Mononuclear cell (primary cell): ENCODE measurements around the gene SATB2. TPM values are rescaled to one million over a fixed set of nuclear protein-coding genes. Genes with fewer than 3 reads are reported as not detected.

Experiments
- H3K27me3 ChIP-seq: 2 replicates; pipeline ENCODE4 v1.6.0; 2011; ENCODE audit warnings: low read length, control low read depth; ENCODE audit not compliant: insufficient read depth
- H3K4me1 ChIP-seq: 2 replicates; pipeline ENCODE4 v1.5.1; 2011; ENCODE audit warnings: mild to moderate bottlenecking, low read length, control low read depth; ENCODE audit not compliant: insufficient read depth
- H3K4me3 ChIP-seq: 2 replicates; pipeline ENCODE4 v1.5.1; 2011; ENCODE audit warnings: mild to moderate bottlenecking, low read length, moderate library complexity
- H3K9me3 ChIP-seq: 2 replicates; pipeline ENCODE4 v1.5.1; 2011; ENCODE audit warnings: low read depth, mild to moderate bottlenecking, control low read depth, low read length
- total RNA-seq: library from RNA; depleted of rRNA; stranded (reverse); fragments of >200 nt; gene quantifications from one replicate; pipeline ENCODE4 v1.2.3, GENCODE V29; 2012

SATB2 gene
- total RNA-seq, 1 donor: 0.73 TPM

- Histone ChIP-seq H3K9me3 (no peaks in the 10 kb centered on the region), H3K27me3 (peaks cover 77% of the 10 kb centered on the region), H3K4me1 (peaks cover 60% of the 10 kb centered on the region), H3K4me3 (no peak overlapping the region)
Measured at GRCh38 chr2:199460846-199461710, 3.3 kb upstream of the SATB2 start.

- Histone ChIP-seq H3K4me3 (peak overlapping the region; percentile 79), H3K4me1 (peaks cover 66% of the 10 kb centered on the region), H3K27me3 (peaks cover 76% of the 10 kb centered on the region), H3K9me3 (no peaks in the 10 kb centered on the region)
Measured at GRCh38 chr2:199460101-199460671, 2.4 kb upstream of the SATB2 start.

- H3K27me3 ChIP-seq: peaks cover 76% of the 10 kb centered on the region
- peaks cover 62% of the 10 kb centered on the region for H3K4me1 ChIP-seq
- peak overlapping the region; percentile 79 for H3K4me3 ChIP-seq
- no peaks in the 10 kb centered on the region for H3K9me3 ChIP-seq
Measured at GRCh38 chr2:199459286-199460100, 1.8 kb upstream of the SATB2 start.

GRCh38 chr2:199458806-199459285, 1.1 kb upstream of the SATB2 start:
- Histone ChIP-seq H3K4me3 (peak overlapping the region; percentile 79), H3K9me3 (no peaks in the 10 kb centered on the region), H3K27me3 (peaks cover 76% of the 10 kb centered on the region), H3K4me1 (peaks cover 56% of the 10 kb centered on the region)

DNA sequence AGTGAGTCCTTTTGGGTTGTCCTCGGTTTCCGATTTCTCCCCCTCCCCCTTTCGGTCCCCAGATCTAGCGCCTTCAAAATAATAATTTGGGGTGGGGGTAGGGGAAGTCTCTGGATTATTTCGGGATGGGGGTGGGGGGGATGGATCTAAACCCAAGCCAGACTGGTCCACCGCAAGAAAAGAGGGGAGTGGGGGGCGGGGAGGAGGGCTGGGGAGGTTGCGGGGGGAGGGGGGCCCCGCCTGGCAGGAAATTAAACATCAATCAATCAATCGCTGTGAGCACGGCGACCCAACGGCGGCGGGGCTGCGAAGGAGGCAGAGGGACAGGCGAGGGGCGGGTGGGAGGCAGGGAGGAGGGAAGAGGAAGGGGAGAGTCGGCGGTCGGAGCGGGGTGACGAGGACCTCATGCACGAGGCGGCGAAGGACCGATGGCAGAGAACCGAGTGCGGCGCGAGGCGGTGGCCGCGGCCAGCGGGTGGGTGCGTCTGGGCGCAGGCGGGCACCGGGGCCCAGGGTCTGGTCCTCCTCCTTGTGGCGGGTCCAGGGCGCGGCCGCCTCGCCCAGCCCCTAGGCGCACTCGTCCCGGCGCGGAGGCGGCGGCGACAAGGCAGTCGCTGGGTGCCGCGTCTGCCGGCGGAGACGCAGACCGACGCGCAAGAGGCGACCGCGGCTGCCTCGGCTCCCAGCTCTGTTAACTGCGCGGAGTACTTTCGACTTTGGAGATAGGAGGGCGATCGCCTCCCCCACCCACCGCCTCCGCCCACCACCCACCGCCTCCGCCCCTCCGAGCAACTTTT, 468 bp upstream of the SATB2 start:
- H3K4me3 ChIP-seq: peak overlapping the region; percentile 79

GRCh38 chr2:199456383-199457146, 1.2 kb downstream of the SATB2 start:
- Histone ChIP-seq H3K27me3 (peaks cover 75% of the 10 kb centered on the region), H3K4me1 (peaks cover 37% of the 10 kb centered on the region), H3K4me3 (no peak overlapping the region), H3K9me3 (no peaks in the 10 kb centered on the region)

More for the DNA sequence above, 468 bp upstream of the SATB2 start:
- peaks cover 49% of the 10 kb centered on the region for H3K4me1 ChIP-seq
- H3K9me3 ChIP-seq: no peaks in the 10 kb centered on the region
- H3K27me3 ChIP-seq: peaks cover 76% of the 10 kb centered on the region

DNA sequence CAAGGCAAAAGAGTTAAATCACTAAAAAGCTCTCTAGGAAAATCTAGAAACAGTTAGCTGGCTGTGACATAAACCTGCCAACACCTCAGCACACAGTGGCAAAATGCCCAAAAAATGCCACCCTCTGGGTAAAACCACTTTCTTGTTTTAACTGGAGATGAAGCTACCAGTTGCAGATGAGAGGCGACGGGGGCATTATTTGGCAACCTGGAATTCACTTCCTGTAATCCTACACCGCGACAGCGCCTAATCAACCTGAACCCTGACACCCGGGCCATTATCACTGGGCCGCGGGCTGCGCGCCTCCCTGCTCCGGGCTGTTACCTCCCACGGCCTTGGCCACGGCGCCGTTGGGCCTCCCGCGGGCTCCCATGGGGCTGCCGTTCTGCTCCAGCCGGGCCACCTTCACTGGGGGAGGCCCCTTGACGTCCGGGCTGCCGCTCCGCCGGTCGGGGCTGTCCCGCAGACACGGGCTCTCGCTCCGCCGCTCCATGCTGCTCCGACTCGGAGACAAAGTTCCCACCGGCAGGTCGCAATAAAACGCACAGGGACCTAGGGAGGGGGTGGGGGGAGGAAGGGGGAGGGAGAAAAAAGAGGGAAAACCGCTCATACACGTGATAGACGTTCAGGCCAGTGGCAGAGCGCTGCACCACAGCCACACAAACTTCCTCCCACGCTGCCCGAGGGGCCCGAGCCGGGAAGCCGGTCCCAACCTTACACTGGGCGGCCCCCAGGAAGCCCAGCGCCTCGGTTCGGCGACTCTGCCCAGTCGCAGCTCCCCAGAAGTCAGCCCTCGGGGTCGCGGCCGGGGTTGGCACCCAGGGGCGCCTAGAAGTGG, 2.0 kb downstream of the SATB2 start:
- H3K27me3 ChIP-seq: peaks cover 75% of the 10 kb centered on the region
- no peak overlapping the region for H3K4me3 ChIP-seq
- peaks cover 37% of the 10 kb centered on the region for H3K4me1 ChIP-seq
- H3K9me3 ChIP-seq: no peaks in the 10 kb centered on the region

GRCh38 chr2:199455210-199455544, 2.6 kb downstream of the SATB2 start:
- Histone ChIP-seq H3K9me3 (no peaks in the 10 kb centered on the region), H3K4me3 (no peak overlapping the region), H3K27me3 (peaks cover 71% of the 10 kb centered on the region), H3K4me1 (peaks cover 33% of the 10 kb centered on the region)

- H3K9me3 ChIP-seq: no peaks in the 10 kb centered on the region
- no peak overlapping the region for H3K4me3 ChIP-seq
- H3K4me1 ChIP-seq: peaks cover 23% of the 10 kb centered on the region
- H3K27me3 ChIP-seq: peaks cover 90% of the 10 kb centered on the region
Measured at GRCh38 chr2:199452991-199453379, 4.8 kb downstream of the SATB2 start.

- Histone ChIP-seq H3K9me3 (no peaks in the 10 kb centered on the region), H3K27me3 (peaks cover 91% of the 10 kb centered on the region), H3K4me3 (no peak overlapping the region), H3K4me1 (peaks cover 19% of the 10 kb centered on the region)
Measured at GRCh38 chr2:199452260-199452990, 5.3 kb downstream of the SATB2 start.

DNA sequence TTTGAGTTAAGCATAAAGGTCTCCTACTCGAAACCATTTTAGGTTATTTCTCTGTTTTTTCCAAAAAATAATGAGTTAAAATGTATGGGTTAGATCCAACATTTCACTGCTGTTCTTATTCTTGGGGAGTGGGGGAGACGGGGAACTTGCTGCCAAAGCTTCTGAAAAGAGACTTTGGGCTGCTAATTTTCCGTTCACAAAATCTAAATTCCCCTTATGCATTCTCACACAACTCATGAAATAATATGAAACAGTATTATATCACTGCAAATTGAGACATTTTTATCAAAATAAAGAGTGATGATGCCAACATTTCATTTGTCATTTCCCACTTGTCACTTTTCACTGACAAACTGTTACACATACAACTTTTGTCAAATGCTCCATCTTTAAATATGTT, 7.8 kb downstream of the SATB2 start:
- Histone ChIP-seq H3K4me3 (no peak overlapping the region), H3K27me3 (peaks cover 89% of the 10 kb centered on the region), H3K4me1 (no peaks in the 10 kb centered on the region), H3K9me3 (no peaks in the 10 kb centered on the region)

DNA sequence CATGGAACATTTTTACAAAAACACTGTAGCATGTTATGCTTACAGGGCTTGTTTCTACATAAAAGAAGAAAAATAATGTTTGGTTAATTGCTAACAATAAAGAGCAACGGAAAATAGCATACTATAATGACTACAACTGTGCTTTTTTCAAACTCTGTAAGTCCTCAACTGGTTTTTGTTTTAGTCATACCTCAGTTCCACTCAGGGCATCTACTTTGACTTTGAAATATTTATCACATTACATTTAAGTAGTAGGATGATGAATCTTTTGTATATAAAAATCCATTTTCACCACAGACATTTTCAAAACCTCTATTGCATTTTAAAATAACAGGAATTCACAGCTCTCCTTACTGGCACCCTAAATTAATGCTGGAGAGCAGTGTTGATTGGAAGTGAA, 8.3 kb downstream of the SATB2 start:
- H3K4me3 ChIP-seq: no peak overlapping the region
- no peaks in the 10 kb centered on the region for H3K4me1 ChIP-seq
- peaks cover 86% of the 10 kb centered on the region for H3K27me3 ChIP-seq
- H3K9me3 ChIP-seq: no peaks in the 10 kb centered on the region
